Measurements from ENCODE around the gene SUN3. TPM values are rescaled to one million over a fixed set of nuclear protein-coding genes. Genes with fewer than 3 reads are reported as not detected.

SUN3 gene
- total and polyA plus RNA-seq, 2 donors from 2014 or later: 0.54 TPM; not detected in 1

GRCh38 chr7:48042216-48042615 is 13.3 kb upstream of the SUN3 start:
- intact Hi-C loops (cut with DNase I): no loop called here
- Histone ChIP-seq H3K9ac (ENCODE audit: low read length in 3 of 3) (no peak overlapping the region), H3K27ac (ENCODE audit: low read depth in 2 of 2, low read length in 2 of 2) (no peak overlapping the region), H3K9me3 (ENCODE audit: control insufficient read depth in 2 of 3, insufficient read depth in 1 of 3, low read length in 3 of 3) (no peaks in the 10 kb centered on the region), H3K36me3 (ENCODE audit: control insufficient read depth in 2 of 3, insufficient read depth in 3 of 3, low read length in 3 of 3) (no peaks in the 10 kb centered on the region), H3K4me1 (ENCODE audit: control insufficient read depth in 2 of 3, insufficient read depth in 2 of 3, low read depth in 1 of 3, low read length in 3 of 3) (no peaks in the 10 kb centered on the region), H3K27me3 (ENCODE audit: control insufficient read depth, insufficient read depth, low read length) (no peaks in the 10 kb centered on the region), H3K4me3 (ENCODE audit: low read length in 3 of 3) (no peak overlapping the region)
- FAIRE-seq: no peak
- DNase-seq: no peak
- no peak for TF ChIP-seq CTCF (IDR thresholded peaks at IDR 0.05; ENCODE audit: borderline replicate concordance, extremely low read depth, insufficient read depth)

- no peak for DNase-seq
- no peak for FAIRE-seq
- TF ChIP-seq CTCF (IDR thresholded peaks at IDR 0.05; ENCODE audit: borderline replicate concordance, extremely low read depth, insufficient read depth): no peak
- Histone ChIP-seq H3K27me3 (ENCODE audit: control insufficient read depth, insufficient read depth, low read length) (peaks cover under 1% of the 10 kb centered on the region), H3K9me3 (ENCODE audit: control insufficient read depth in 2 of 3, insufficient read depth in 1 of 3, low read length in 3 of 3) (no peaks in the 10 kb centered on the region), H3K9ac (ENCODE audit: low read length in 3 of 3) (no peak overlapping the region), H3K36me3 (ENCODE audit: control insufficient read depth in 2 of 3, insufficient read depth in 3 of 3, low read length in 3 of 3) (no peaks in the 10 kb centered on the region), H3K27ac (ENCODE audit: low read depth in 2 of 2, low read length in 2 of 2) (no peak overlapping the region), H3K4me3 (ENCODE audit: low read length in 3 of 3) (no peak overlapping the region), H3K4me1 (ENCODE audit: control insufficient read depth in 2 of 3, insufficient read depth in 2 of 3, low read depth in 1 of 3, low read length in 3 of 3) (no peaks in the 10 kb centered on the region)
- intact Hi-C loops (cut with DNase I): no loop called here
Measured at GRCh38 chr7:48041653-48041970, 12.7 kb upstream of the SUN3 start.

GRCh38 chr7:48040944-48041652 is 12.2 kb upstream of the SUN3 start:
- H3K9ac ChIP-seq (ENCODE audit: low read length in 3 of 3): no peak overlapping the region
- intact Hi-C loops (cut with DNase I): no loop called here
- no peak overlapping the region for H3K27ac ChIP-seq (ENCODE audit: low read depth in 2 of 2, low read length in 2 of 2)
- FAIRE-seq (no peak), DNase-seq (peak in 1 of 5 donors; percentile 42)
- no peak overlapping the region for H3K4me3 ChIP-seq (ENCODE audit: low read length in 3 of 3)
- H3K36me3 ChIP-seq (ENCODE audit: control insufficient read depth in 2 of 3, insufficient read depth in 3 of 3, low read length in 3 of 3): no peaks in the 10 kb centered on the region
- peaks cover 0 to 2% (median 0%) of the 10 kb centered on the region in 3 donors for H3K4me1 ChIP-seq (ENCODE audit: control insufficient read depth in 2 of 3, insufficient read depth in 2 of 3, low read depth in 1 of 3, low read length in 3 of 3)
- peaks cover 4% of the 10 kb centered on the region for H3K27me3 ChIP-seq (ENCODE audit: control insufficient read depth, insufficient read depth, low read length)
- H3K9me3 ChIP-seq (ENCODE audit: control insufficient read depth in 2 of 3, insufficient read depth in 1 of 3, low read length in 3 of 3): no peaks in the 10 kb centered on the region
- TF ChIP-seq CTCF (IDR thresholded peaks at IDR 0.05; ENCODE audit: borderline replicate concordance, extremely low read depth, insufficient read depth): no peak
